NCI-H146 treated with DMSO at 0.1 percent for 48 hours (cell line): Measurements from ENCODE around the gene ANKRD63.

Experiments
- DNase-seq: peaks from one replicate; lab custom pipeline; 2025; ENCODE audit not compliant: unreplicated experiment; lab: John Stamatoyannopoulos, UW

The ANKRD63 gene

DNA sequence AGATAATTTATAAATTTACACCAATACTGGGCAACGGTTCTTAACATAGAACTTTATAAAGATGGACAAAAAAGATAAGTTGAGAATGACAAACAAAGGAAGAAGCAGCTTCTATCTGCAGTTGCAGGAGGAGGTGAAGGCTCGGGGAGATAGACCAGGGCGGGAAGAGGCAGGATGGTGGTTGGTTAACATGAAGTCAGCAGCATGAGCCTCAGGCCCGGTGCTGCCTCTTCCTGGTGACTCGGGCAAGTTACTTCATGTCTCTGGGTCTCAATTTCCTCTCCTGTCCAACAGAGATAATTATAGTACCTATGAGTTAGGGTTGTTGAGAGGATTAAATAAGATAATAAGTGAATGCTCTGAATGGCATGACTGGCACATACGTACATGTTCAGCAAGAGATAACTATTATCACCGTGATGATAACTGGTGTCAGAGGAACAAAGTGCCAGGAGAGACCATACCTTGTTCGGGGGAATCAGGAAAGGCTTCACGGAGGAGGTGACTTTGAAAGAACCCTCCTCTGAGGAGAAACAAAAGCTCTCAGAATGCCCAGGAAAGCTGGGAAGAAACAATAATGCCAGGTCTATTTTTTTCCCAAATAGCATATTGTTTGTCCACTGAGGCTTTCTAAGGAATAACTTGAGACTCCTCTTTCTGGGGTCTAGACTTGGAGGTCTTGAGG is 39.6 kb downstream of the ANKRD63 start:
- no peak for DNase-seq

DNA sequence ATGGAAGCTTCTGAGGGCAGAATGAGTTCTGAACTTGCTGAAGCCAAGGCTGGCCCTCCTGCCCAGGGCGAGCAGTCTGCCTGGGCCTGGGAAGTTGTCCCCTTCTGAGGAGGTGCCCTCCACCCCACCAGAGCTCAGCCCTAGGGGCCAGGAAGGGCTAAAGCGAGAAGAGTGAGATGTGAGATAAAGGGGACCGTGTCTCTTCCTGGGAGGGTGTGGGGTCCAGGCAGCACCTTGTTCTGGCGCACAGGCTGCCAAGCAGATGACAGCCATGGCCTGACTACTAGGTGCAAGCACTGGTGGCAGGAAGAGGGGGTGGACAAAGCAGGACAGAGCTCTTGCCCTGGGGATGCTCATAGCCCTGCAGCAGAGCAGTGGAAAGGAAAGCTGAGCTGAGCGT is 40.3 kb downstream of the ANKRD63 start:
- DNase-seq = no peak

DNA sequence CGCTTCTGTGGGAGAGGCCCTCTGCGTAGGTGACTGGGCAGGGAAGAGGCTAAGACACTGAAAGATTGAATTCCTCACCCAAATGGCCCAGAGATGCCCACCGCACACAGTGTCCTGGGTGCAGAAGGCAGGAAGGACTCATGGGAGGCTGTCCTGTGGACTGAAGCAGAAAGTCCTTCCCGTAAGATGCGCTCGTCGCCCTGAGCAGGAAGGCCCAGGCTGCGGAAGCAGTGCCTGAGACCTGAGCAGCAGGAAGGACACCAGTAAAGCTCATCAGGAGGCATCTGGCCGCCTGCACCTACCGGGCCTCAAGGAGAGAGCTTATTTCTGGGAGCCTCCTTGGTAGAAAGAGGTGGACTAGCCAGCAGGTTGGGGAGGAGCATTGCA is 40.7 kb downstream of the ANKRD63 start:
- no peak for DNase-seq

DNA sequence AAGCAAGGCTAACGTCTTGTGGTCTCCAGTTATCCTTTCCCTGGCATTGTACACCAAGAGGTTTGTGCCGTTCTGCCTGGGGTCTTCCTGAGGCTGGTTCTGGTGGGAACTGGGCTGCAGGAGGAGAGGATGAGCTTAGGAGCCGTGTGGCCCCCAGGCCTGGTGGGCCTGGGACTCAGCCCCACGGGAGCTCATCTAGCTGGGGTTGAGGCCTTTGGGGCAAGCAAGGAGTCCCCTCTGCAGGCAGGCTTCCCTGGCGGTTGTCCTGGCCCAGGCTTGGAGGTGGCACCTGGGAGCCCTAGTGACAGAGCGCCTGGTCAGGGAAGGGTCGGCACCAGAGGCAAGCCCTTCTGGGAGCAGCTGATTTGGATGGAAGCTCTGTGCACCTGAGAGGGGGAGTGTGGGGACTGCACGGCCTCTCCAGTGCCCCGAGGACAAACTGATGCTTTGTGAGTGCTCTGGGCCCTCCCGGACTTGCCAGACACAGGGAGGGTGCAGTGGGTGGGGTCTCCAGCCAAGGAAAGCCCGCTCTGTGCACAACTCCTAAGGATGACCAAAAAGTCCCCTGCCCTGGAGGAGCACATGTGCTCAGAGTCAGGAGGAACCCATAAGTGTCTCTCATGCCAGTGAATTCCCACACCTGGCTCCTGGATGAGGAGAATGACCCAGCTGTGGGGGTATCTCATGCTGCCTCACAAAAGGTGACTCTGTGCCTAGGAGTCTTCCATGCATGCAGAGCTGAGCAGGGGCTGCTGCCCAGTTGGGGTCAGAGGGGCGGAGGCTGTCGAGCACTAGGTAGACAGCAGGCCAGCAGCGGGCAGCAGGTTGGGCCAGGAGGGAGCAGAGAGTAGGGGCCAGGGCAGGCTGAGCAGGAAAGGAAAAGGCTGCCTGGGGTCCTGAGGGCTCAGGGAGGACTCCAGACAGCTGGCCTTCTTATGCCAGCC is 41.3 kb downstream of the ANKRD63 start:
- DNase-seq = no peak

DNA sequence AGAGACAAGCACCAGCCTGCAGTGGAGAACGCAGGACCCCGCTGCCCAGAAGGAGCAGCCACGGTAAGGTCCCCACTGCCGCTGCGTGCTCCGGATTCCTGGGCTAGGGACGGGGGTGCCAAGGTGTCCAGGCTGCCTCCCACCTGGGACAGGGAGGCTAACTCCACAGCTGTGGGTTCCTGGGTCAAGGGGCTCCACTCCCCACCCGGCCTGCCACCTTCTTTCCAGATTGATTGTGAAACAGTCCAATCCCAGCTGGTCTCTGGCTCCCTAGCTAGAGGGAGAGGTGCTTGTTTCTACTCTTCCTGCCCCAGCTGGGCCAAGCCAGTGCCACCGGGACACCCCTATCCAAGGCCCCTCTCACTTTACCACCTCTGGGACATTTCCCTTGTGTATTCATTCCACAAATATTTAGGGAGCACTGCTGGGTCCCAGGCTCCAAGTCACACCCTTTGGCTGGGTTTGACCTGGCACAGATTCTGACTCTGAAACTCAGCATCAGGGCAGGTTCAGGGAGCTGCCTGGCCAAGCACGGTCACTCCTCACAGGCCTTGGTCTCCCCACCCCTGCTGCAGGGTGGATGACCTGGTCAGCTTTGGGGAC is 42.1 kb downstream of the ANKRD63 start:
- DNase-seq = no peak

DNA sequence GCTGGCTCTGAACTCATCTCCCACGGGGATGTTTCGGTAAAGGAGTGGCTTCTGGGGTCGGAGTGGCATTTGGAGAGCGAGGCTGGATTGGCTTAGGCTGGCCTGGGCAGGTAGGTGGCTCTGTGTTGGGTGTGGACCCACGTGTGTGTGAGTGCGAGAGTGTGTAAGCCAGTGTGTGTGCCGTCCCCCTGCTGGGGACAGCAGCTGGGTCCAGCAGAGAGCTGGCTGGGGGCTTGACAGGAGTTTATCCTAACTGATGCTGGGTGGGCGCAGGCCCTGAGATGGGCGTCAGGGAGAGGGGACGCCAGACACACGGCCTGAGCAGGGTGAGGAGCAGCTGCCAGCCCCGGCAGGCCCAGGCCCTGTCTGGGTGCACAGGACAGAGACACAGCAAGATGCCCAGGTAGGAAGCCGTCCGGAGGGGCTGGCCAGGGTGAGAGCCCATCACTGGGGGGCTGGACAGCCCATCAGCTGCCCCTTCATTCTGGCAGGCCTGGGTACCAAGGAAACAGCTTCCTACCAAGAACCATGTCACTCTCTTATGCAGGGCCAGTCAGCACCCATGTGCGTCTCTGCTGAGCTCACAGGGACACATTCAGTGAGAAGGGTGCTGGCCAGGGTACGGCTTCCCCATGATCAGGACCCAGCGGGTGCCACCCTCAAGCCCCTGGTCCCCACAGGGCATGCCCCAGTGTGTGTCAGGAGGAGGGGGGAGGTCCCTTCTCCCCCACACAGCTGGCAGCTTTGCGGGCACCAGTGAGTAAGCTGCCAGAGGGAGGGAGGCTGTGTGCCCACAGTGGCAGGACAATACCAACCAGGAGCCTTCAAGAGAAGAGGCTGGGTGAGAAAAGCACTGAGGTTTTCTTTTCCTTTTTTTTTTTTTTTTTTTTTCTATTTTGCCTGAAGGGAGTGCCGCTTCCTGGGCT is 42.9 kb downstream of the ANKRD63 start:
- no peak for DNase-seq

DNA sequence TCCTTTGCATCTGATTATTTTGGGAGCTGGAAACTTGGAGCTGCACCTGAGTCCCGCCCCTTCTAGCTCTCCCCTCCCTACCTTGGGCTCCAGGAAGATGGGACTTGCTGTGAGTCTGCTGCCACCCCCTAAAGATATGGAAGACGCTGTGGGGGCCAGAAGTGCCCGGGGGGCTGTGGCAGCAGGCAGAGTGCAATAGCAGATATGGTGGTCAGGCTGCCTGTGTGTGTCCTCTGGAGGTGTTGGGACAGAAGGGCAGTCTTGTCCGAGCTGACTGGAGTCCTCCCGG is 43.5 kb downstream of the ANKRD63 start:
- DNase-seq = no peak

DNA sequence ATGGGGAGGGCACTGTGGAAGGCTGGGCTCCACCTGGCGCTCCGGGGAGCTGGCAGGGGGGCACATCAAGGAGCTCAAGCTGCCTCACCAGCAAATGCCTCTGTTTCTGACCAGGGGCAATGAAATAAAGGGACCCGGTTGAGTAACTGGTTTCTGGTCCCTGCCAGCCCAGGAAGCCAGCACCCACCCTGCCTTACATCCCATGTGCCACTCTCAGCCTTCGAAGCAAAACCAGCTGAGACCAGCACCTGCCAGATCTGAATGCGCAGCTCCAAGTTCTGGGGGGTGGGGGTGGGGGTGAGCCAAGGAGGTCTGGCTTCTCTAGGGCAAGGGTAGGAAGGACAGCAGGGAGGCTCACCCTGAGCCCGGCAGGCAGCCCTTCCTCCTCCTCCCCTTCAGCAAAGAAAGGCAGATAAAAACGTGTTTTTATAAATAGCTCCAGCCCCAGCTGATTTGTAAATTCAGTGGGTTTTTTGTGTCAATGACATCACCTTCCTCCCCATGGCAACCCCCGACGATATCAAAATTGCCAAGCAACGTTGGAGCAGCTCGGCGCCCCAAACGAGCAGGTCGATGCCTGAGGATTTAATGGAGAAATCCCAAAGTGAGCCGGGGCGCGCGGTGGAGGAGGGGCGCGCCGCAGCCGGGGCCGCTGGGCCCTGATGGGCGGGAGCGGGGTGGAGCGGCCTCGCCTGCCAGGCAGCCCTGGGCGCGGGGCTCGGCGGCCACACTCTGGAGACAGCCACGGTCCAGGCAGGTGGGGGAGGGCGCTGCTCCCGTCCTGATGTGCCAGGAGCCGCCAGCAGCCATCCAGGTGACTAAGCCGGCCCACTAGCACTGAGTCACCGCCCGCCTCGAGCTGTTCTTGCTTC is 44.1 kb downstream of the ANKRD63 start, which contains the start of gene PAK6:
Gene PAK6 (plus strand): TSS at position 532 of the 872 bp plus-strand sequence. CDS start 25,723 bp downstream, outside the sequence.
- DNase-seq = peak; percentile 62

DNA sequence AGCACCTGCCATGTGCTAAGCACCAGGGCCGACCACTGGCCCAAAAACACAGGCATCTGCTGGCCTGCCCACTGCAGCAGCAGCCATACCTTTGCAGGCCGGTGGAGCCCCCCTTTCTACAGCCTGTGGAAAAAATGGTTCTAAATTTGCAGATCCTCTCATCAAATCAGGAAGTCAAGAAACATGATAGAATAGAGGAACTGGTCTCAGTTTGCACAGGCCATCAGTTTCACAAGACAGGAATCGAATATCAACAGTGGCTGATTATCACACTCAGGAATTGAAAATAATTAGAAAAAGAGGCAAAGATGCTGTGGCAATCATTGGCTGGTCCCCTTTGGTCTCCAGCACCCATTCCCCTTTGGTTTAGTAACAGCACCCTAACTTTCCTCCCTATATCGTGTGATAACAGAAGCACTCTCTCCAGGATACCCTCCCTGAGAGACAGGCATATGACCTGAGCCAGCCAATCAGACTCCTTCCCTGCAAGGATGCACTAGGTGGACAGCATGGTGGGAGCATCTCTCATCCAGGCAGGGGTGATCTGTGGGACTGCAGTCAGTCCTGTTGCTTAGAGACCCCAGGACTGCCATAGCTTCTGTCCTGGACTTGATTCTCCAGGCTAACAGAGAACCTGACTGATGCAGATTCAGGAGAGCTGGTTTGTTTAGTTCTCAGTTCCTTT is 47.5 kb downstream of the ANKRD63 start:
- DNase-seq = no peak

DNA sequence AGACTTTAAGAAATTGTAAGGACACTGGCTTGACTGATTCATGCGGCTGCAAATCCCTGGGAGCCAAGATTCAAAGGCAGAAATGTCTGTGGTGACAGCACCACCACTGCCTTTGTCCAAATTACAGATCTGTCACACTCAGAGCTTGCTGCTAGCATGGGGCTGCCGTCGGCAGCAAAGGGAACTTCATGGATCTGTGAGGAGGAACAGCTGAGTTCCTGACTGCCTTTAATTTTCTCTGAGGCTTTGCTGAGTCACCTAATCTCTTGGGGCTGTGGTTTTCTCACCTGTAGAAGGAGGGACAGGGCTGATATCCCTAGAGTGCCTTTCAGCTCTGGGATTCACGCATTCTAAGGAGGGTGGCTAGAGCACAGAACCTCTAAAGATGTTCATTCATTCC is 48.1 kb downstream of the ANKRD63 start:
- no peak for DNase-seq

DNA sequence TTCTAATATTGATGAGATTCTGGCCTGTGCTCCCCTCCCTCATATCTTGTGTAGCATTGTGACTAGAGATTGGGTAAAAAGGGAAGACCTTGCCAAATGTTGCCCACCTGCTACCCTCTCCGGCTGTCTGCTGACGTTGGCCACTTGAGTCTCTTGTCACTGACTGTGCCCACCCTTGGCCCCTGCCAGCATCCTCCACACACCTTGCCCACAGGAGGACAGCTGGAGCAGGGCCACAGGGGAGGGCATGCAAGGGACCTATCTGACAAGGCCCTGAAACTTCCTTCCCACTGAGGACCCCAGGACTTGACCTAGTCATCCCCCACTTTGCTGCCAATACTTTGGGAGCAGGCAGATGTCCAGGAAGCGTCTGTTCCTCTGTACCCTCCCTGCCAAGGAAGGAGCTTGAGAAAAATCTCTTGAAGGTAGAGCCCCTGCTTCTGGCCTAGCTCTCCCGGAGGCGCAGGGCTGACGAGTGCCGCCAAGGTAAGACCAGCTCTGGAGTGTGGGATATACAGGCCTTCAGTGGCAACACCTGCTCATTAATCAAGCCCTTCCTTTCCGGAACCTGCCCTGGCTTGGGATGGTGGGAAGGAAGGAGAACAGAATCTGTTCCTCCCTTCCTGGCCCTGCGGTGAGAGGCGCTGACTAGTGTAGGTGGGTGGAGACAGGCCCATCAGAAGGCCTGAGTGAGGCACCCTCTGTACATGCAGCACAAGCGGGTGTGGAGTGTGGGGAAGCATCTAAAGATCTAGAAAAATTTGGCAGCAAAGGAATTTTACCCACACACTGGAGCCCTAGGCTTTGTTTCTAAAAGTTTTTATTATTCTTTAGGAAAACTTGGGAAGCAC is 48.9 kb downstream of the ANKRD63 start:
- no peak for DNase-seq

DNA sequence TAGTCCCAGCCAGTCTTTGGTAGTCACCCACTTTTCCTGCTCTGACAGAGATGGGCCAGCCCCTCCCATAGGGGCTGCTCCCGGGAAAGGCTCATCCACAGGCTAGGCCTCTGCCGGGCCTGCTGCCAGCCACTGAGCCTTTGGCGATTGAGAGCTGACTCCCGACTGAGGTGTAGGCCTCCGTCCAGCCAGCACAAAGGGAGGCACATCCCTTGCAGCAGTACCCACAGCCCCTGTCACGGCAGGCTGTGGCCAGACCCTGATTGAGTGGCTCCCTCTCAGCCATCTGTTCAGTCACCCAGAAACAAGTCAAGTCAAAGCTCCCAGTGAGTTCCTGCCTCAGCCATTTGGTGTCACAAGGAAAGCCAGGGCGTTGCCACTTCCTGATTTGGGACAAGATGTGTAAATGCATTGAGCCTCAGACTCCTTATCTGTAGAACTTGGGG is 50.2 kb downstream of the ANKRD63 start:
- DNase-seq = no peak
